Astrocyte (in vitro differentiated cells and primary cell): ENCODE measurements around the gene PEAR1.

Experiments used
- EZH2 ChIP-seq: IDR thresholded peaks from 2 replicates; pipeline ENCODE4 v1.6.1; 2012; ENCODE audit warnings: mild to moderate bottlenecking, low read length, inconsistent platforms; ENCODE audit not compliant: insufficient read depth
- TF ChIP-seq, protein P1 (sequence below): IDR thresholded peaks from 2 replicates; pipeline ENCODE4 v1.5.1; 2011; ENCODE audit warnings: low read depth, mild to moderate bottlenecking, inconsistent platforms, low read length, moderate library complexity; ENCODE audit not compliant: insufficient read depth

DNA sequence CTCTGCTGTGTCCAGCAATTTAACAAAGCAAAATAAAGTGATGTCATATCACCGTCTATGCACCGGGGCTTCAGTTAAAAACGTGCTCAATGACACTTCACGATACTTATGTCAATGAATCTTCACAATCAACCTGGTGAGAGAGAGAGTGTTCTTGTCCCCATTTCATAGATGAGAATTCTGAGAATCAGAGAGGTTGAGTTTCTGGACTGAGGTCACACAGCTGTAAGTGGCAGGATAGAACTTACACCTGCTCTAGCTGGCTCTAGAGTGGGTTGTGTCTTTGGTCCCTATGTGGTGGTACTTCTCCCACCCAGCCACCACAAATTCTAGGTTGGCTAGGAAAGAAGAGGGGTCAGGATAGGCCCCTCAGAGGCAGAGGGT lies 27.7 kb upstream of the PEAR1 start:
- TF ChIP-seq, protein P1, sequence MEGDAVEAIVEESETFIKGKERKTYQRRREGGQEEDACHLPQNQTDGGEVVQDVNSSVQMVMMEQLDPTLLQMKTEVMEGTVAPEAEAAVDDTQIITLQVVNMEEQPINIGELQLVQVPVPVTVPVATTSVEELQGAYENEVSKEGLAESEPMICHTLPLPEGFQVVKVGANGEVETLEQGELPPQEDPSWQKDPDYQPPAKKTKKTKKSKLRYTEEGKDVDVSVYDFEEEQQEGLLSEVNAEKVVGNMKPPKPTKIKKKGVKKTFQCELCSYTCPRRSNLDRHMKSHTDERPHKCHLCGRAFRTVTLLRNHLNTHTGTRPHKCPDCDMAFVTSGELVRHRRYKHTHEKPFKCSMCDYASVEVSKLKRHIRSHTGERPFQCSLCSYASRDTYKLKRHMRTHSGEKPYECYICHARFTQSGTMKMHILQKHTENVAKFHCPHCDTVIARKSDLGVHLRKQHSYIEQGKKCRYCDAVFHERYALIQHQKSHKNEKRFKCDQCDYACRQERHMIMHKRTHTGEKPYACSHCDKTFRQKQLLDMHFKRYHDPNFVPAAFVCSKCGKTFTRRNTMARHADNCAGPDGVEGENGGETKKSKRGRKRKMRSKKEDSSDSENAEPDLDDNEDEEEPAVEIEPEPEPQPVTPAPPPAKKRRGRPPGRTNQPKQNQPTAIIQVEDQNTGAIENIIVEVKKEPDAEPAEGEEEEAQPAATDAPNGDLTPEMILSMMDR = no peak
- TF ChIP-seq EZH2 = no peak
